Stimulated activated CD4-positive, alpha-beta T cell treated with anti-CD3 and anti-CD28 coated beads, Interleukin-1b, Interleukin-23, amount 100 ng/mL, for 1 hour (primary cell): ENCODE measurements around the gene BTBD7.

Experiments used
- DNase-seq, 2 donors: peaks; one replicate each; pipeline ENCODE4 v3.0.0-alpha.2; 2020; ENCODE audit warnings: low read depth in 2 of 2

The BTBD7 gene

GRCh38 chr14:93331002-93331727 lies 1.7 kb downstream of the BTBD7 start:
- no peak for DNase-seq

DNA sequence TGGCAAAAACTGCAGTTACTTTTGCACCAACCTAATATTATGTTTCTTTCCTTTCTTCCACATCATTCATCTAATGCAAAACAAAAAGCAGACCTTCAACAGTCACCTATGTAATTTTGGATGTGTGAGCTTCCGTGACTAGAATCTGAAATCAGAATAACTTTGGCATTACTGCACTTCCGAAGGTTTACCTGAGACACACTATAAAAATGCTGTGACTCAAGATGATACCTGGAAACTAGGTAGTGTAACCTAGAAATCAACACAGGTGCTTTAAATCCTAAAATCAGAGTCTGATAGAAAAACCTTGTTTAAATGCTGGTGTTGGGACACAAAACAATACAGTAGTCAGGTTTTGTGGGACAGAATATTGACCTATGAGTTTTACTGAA lies 2.2 kb downstream of the BTBD7 start:
- no peak for DNase-seq

GRCh38 chr14:93329965-93330608 lies 2.7 kb downstream of the BTBD7 start:
- DNase-seq: no peak

DNA sequence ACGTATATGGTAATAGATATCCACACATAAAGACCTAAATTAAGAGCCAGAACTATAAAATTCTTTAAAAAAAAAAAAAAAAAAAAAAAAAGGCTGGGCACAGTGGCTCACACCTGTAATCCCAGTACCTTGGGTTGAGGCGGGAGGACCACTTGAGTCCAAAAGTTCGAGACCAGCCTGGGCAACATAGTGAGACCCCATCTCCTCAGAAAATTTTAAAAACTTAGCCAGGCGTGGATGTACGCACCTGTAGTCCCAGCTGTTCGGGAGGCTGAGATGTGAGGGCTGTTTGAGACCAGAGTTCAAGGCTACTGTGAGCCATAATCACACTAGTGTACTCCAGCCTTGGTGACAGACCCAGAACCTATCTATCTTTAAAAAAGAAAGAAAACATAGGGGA lies 4.3 kb downstream of the BTBD7 start:
- DNase-seq: no peak

DNA sequence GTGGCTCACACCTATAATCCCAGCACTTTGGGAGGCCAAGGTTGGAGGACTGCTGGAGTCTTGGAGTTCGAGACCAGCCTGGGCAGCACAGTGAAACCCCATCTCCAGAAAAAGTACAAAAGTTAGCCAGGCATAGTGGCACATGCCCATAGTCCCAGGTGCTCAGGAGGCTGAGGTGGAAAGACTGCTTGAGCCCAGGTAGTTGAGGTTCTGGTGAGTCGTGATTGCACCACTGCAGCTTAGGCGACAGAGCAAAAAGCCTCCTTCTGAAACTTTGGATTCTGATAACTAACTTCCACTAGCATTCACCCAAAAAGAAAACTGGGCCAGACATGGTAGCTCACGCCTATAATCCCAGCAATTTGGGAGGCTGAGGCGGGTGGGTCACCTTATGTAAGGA lies 6.6 kb downstream of the BTBD7 start:
- DNase-seq: no peak

- DNase-seq: no peak
These were observed 9.1 kb downstream of the BTBD7 start for GRCh38 chr14:93323600-93324174.

- no peak for DNase-seq
These were observed 9.8 kb downstream of the BTBD7 start for GRCh38 chr14:93322929-93323599.

- DNase-seq: no peak
These were observed 12.3 kb downstream of the BTBD7 start for GRCh38 chr14:93320489-93320888.

GRCh38 chr14:93319958-93320357 lies 12.9 kb downstream of the BTBD7 start:
- DNase-seq: no peak

GRCh38 chr14:93319494-93319893 lies 13.3 kb downstream of the BTBD7 start:
- DNase-seq: no peak

GRCh38 chr14:93318927-93319326 lies 13.9 kb downstream of the BTBD7 start:
- DNase-seq: no peak

- no peak for DNase-seq
These were observed 14.7 kb downstream of the BTBD7 start for GRCh38 chr14:93317875-93318807.

DNA sequence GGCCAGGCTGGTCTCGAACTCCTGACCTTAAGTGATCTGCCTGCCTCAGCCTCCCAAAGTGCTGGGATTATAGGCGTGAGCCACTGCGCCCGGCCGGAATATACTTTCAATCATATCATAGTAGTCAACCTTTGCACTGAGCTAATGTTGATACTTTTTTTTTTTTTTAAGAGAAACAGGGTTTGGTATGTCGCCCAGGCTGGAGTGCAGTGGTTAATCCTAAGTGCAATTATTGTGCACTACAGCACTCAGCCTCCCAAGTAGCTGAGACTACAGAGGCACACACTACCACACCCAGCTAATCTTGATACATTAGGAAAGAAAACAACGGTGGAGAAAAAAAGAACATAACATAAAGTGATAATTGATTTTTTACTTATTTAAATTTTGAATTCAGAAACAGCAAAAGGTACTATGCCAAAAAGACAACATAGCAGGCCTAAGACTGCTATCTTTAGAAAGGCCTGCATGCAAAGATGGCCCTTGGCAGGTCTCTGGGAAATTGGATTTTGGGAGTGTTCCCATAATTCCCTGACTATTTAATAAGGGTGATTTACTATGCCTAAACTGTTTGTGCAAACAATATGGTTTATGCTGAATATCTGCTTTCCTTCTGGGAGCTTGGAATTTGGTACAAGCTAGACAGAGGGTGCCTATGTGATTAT lies 15.5 kb downstream of the BTBD7 start:
- DNase-seq: no peak

- DNase-seq: no peak
These were observed 16.1 kb downstream of the BTBD7 start for GRCh38 chr14:93316716-93317115.

DNA sequence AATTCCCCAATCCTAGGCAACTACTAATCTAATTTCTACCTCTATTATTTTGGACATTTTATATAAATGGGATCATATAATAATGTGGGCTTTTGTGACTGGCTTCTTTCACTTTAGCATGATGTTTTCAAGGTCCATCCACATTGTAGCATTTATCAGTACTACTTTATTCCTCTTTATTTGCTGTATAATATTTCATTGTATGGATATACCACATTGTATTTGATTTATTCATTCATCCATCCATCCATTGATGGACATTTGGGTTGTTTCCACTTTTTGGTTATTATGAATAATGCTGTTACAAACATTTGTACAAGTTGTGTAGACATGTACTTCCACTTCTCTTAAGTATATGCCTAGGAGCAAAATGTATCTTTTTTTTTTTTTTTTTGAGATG lies 17.3 kb downstream of the BTBD7 start:
- no peak for DNase-seq

DNA sequence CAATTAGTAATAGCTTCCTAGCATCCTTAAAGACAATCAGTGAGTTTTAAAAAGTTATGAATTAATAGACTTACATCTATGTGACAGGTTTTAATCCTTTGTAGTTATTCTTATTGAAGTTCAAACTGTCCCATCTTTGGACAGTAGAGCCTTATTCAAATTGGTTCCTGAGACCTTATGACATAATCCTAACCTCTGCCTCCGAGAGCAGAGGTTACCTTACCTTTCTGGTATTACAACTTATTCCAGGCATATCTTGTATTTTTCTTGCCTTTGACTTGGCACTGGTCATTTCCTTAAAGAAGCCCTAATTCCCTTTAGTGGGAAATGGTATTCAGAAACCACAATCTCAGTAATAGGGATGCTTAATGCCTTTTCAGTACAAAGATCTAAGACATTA lies 21.8 kb downstream of the BTBD7 start:
- no peak for DNase-seq

- no peak for DNase-seq
These were observed 23.3 kb downstream of the BTBD7 start for GRCh38 chr14:93309427-93309966.

DNA sequence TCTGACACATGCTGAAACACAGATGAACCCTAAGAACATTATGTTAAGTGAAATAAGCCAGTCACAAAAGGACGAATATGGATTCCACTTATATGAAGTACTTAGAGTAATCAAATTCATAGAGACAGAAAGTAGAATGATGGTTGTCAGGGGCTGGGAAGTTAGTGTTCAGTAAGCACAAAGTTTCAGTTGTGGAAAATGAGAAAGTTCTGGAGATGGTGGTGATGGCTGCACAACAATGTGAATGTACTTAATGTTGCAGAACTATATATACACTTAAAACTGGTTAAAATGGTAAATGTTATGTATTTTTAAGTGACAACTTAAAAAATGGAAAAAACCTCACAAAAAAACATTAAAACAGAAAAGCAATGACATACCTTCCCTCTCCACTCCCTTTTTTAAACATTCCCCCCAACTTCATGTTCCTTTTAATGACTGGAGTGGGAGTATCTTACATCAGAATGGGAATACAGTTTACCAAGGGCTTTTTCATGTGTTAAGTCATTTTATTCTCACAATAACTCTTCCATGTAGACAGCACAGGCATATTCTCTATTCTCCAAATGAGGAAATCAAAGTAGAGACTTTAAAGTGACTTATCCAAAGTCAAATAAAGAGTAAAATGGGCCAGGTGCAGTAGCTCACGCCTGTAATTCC lies 24.0 kb downstream of the BTBD7 start:
- DNase-seq: no peak

GRCh38 chr14:93306812-93307211 lies 26.0 kb downstream of the BTBD7 start:
- no peak for DNase-seq

DNA sequence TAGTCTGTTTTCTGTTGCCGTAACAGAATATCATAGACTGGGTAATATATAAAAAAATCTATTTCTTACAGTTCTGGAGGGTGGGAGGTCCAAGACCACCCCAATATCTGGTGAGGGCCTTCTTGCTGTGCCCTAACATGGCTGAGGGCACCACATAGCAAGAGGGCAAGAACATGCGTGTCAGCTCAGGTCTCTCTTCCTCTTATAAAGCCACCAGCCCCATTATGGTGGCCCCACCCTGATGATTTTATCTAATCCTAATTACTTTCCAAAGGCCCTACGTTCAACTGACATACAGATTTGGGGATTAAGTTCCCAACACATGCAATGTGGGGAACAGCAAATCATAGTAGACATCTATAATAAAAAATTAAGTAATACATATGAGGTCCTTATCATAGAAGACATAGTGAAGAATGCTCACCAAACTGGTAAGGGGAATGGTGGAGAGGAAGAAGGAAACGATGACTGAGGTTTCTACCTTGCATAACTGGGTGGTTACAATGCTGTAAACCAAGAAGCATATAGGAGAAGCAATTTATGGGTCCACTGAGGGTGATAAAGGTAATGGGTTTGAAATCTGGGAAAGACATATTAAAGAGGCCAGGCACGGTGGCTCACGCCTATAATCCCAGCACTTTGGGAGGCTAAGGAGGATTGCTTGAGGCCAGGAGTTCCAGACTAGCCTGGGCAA lies 27.0 kb downstream of the BTBD7 start:
- DNase-seq: no peak
